PC-9 (cell line): Measurements from ENCODE around the gene GRAMD2B. TPM values are rescaled to one million over a fixed set of nuclear protein-coding genes. Genes with fewer than 3 reads are reported as not detected.
"Not testable (repeated sequence)": the region's sequence is repeated elsewhere in the genome, so short reads cannot be mapped to it uniquely, and the experiment has no call there.

Source experiments
- BruUV-seq: library from RNA; stranded (reverse); fragments of 400-500 nt; replicated peaks from 2 replicates; lab custom pipeline; 2021; lab: Mats Ljungman, UMichigan
- CTCF ChIA-PET: fragments of 300-600 bp; sonication (Branson Sonifier 250); formaldehyde crosslinking; loops from one replicate; lab custom pipeline; 2022; ENCODE audit warnings: antibody characterized with exemption; lab: Charles Lee
- POLR2A ChIA-PET: fragments of 300-600 bp; sonication (Branson Sonifier 250); formaldehyde crosslinking; loops from one replicate; lab custom pipeline; 2022; ENCODE audit warnings: antibody characterized with exemption; ENCODE audit not compliant: unreplicated experiment; lab: Charles Lee
- DNase-seq, 2 experiments: peaks; one replicate each; pipeline versions ENCODE4 v3.0.0 to v3.0.0-alpha.2; 2015 to 2022; ENCODE audit warnings: mixed read lengths in 1 of 2
- H2AFZ ChIP-seq: fragments of 200-600 bp; sonication (generic); 2 replicates; pipeline ENCODE4 v1.8.1; 2017; ENCODE audit warnings: antibody characterized with exemption
- H3F3A ChIP-seq: fragments of 200-600 bp; sonication (generic); 2 replicates; pipeline ENCODE4 v1.8.1; 2017; ENCODE audit warnings: antibody characterized with exemption, mild to moderate bottlenecking, low read depth; ENCODE audit not compliant: insufficient read depth
- H3K27ac ChIP-seq: fragments of 200-600 bp; sonication (generic); 2 replicates; pipeline ENCODE4 v1.6.1; 2016; ENCODE audit warnings: mixed run types
- H3K27me3 ChIP-seq: fragments of 200-600 bp; sonication (generic); 2 replicates; pipeline ENCODE4 v1.6.1; 2016; ENCODE audit warnings: low read depth, mixed run types; ENCODE audit not compliant: insufficient read depth
- H3K36me3 ChIP-seq: fragments of 200-600 bp; sonication (generic); 2 replicates; pipeline ENCODE4 v1.6.1; 2016; ENCODE audit warnings: low read depth, mixed run types
- H3K4me1 ChIP-seq: fragments of 200-600 bp; sonication (generic); replicated peaks from 2 replicates; pipeline ENCODE4 v1.6.1; 2016; ENCODE audit warnings: mixed run types; ENCODE audit not compliant: insufficient read depth
- H3K4me2 ChIP-seq: fragments of 200-600 bp; sonication (generic); 2 replicates; pipeline ENCODE4 v1.6.1; 2017; ENCODE audit warnings: mixed run types
- H3K4me3 ChIP-seq: fragments of 200-600 bp; sonication (generic); 2 replicates; pipeline ENCODE4 v1.6.1; 2016; ENCODE audit warnings: mixed run types
- H3K79me2 ChIP-seq: fragments of 200-600 bp; sonication (generic); 2 replicates; pipeline ENCODE4 v1.6.1; 2017; ENCODE audit warnings: low read depth, mixed run types
- H3K9me2 ChIP-seq: fragments of 200-600 bp; sonication (generic); 2 replicates; pipeline ENCODE4 v1.8.1; 2017; ENCODE audit warnings: mild to moderate bottlenecking; ENCODE audit not compliant: insufficient read depth
- H3K9me3 ChIP-seq: fragments of 200-600 bp; sonication (generic); 2 replicates; pipeline ENCODE4 v1.8.1; 2016; ENCODE audit warnings: low read depth; ENCODE audit not compliant: insufficient read depth
- H4K20me1 ChIP-seq: fragments of 200-600 bp; sonication (generic); 2 replicates; pipeline ENCODE4 v1.8.1; 2017; ENCODE audit not compliant: insufficient read depth
- CTCF ChIP-seq: fragments of 200-600 bp; sonication (generic); conservative IDR thresholded peaks from 2 replicates; pipeline ENCODE4 v1.6.1; 2017; ENCODE audit warnings: mixed run types, antibody characterized with exemption, mild to moderate bottlenecking, moderate library complexity
- EZH2 ChIP-seq: fragments of 200-600 bp; sonication (generic); IDR thresholded peaks from 2 replicates; pipeline ENCODE4 v1.8.0; 2017; ENCODE audit warnings: antibody characterized with exemption, low read depth
- intact Hi-C: fragments of 100-400 bp; cut with micrococcal nuclease; formaldehyde crosslinking; loops from one replicate; pipeline ENCODE4 v1.10.0; 2022; ENCODE audit not compliant: unreplicated experiment
- total RNA-seq: library from RNA; stranded (reverse); gene quantifications from 2 replicates; pipeline ENCODE4 v1.2.3, GENCODE V29; 2021

Gene GRAMD2B
- total RNA-seq, 1 experiment from 2014 or later: 10.0 TPM

- Histone ChIP-seq H3K4me3 (no peak overlapping the region), H3K4me2 (no peak overlapping the region), H3K9me3 (no peaks in the 10 kb centered on the region), H3K27me3 (no peaks in the 10 kb centered on the region), H3K4me1 (no peaks in the 10 kb centered on the region), H3K36me3 (no peaks in the 10 kb centered on the region), H3K9me2 (no peaks in the 10 kb centered on the region), H4K20me1 (no peaks in the 10 kb centered on the region), H3K79me2 (no peaks in the 10 kb centered on the region), H3K27ac (no peak overlapping the region), H3F3A (no peaks in the 10 kb centered on the region), H2AFZ (no peak overlapping the region)
- POLR2A ChIA-PET: no interaction called here
- TF ChIP-seq CTCF (no peak), EZH2 (no peak)
- BruUV-seq: no TSS peak
- intact Hi-C loops: no loop called here
- CTCF ChIA-PET: no interaction called here
- no peak for DNase-seq
Observed at GRCh38 chr5:126464959-126465358, 41.8 kb downstream of the GRAMD2B start.

GRCh38 chr5:126468091-126468490, 44.9 kb downstream of the GRAMD2B start:
- Histone ChIP-seq H3K4me3 (no peak overlapping the region), H3K36me3 (0 out of 2 replicates have a peak, but pooled peaks cover 7% of the 10 kb centered on the region), H3K79me2 (no peaks in the 10 kb centered on the region), H3F3A (peaks cover 11% of the 10 kb centered on the region; the same call in 1 of the 2 replicates), H4K20me1 (no peaks in the 10 kb centered on the region), H3K9me3 (no peaks in the 10 kb centered on the region), H3K27me3 (no peaks in the 10 kb centered on the region), H3K27ac (no peak overlapping the region), H3K9me2 (no peaks in the 10 kb centered on the region), H3K4me1 (peaks cover 19% of the 10 kb centered on the region), H2AFZ (no peak overlapping the region), H3K4me2 (no peak overlapping the region)
- no peak for DNase-seq
- POLR2A ChIA-PET: no interaction called here
- TF ChIP-seq CTCF (no peak), EZH2 (no peak)
- CTCF ChIA-PET: no interaction called here
- intact Hi-C loops: no loop called here
- no TSS peak for BruUV-seq

- no peak for TF ChIP-seq CTCF
- no peak for TF ChIP-seq EZH2
- intact Hi-C loops: loop anchor here (5.0 kb wide), 1 partner anchor 47 kb away; the partner anchor contains the start of gene GRAMD2B
- Histone ChIP-seq H3K27me3 (no peaks in the 10 kb centered on the region), H3K4me3 (no peak overlapping the region), H2AFZ (no peak overlapping the region), H3K4me1 (peaks cover 19% of the 10 kb centered on the region), H4K20me1 (no peaks in the 10 kb centered on the region), H3K9me3 (no peaks in the 10 kb centered on the region), H3F3A (peaks cover 11% of the 10 kb centered on the region; the same call in 1 of the 2 replicates), H3K9me2 (no peaks in the 10 kb centered on the region), H3K79me2 (no peaks in the 10 kb centered on the region), H3K36me3 (peaks cover 11% of the 10 kb centered on the region; the same call in 1 of the 2 replicates), H3K4me2 (no peak overlapping the region), H3K27ac (no peak overlapping the region)
- no peak for DNase-seq
- ChIA-PET POLR2A (no interaction called here), CTCF (interaction anchor here (0.6 kb wide), 1 partner anchor 87 kb away, joined by 3 read pairs; no protein-coding TSS in a partner anchor)
- BruUV-seq: no TSS peak
Observed at GRCh38 chr5:126469536-126470316, 46.5 kb downstream of the GRAMD2B start.

- H4K20me1 ChIP-seq, H3K4me3 ChIP-seq, H3K9me3 ChIP-seq, H2AFZ ChIP-seq, H3K27me3 ChIP-seq, BruUV-seq, H3K79me2 ChIP-seq, POLR2A ChIA-PET, H3K4me2 ChIP-seq, H3K9me2 ChIP-seq, DNase-seq, H3K27ac ChIP-seq: not testable (repeated sequence)
- Histone ChIP-seq H3K36me3 (peaks cover 19% of the 10 kb centered on the region; the same call in 1 of the 2 replicates), H3K4me1 (peaks cover 19% of the 10 kb centered on the region), H3F3A (peaks cover 11% of the 10 kb centered on the region; the same call in 1 of the 2 replicates)
- CTCF ChIA-PET: interaction anchor here (0.6 kb wide), 2 partner anchors 77 to 88 kb away, joined by 3 read pairs; no protein-coding TSS in a partner anchor
- intact Hi-C loops: loop anchor here (5.0 kb wide), 1 partner anchor 48 kb away; the partner anchor contains the start of gene GRAMD2B
Observed at GRCh38 chr5:126470529-126470928, 47.3 kb downstream of the GRAMD2B start.
